ENCODE results near the gene RCN1.

- no peak for TF ChIP-seq CTCF (IDR thresholded peaks at IDR 0.05)
- no peak for TF ChIP-seq POLR2A (IDR thresholded peaks at IDR 0.05)
These were observed 63.4 kb downstream of the RCN1 start for GRCh38 chr11:32154275-32154674.

Measured in esophagus squamous epithelium (tissue), 4 donors.